ENCODE results near the gene PAPSS2. TPM values are rescaled to one million over a fixed set of nuclear protein-coding genes. Genes with fewer than 3 reads are reported as not detected.

The PAPSS2 gene
- total and polyA plus RNA-seq, 2 donors from 2014 or later: 23.5 to 84.2 TPM

- H3K27ac ChIP-seq (ENCODE audit: low read depth in 2 of 2, low read length in 2 of 2): no peak overlapping the region
- H3K4me3 ChIP-seq (ENCODE audit: low read length in 3 of 3): no peak overlapping the region
- no peaks in the 10 kb centered on the region for H3K4me1 ChIP-seq (ENCODE audit: control insufficient read depth in 2 of 3, insufficient read depth in 2 of 3, low read depth in 1 of 3, low read length in 3 of 3)
- intact Hi-C loops (cut with DNase I): no loop called here
- H3K9ac ChIP-seq (ENCODE audit: low read length in 3 of 3): no peak overlapping the region
- H3K36me3 ChIP-seq (ENCODE audit: control insufficient read depth in 2 of 3, insufficient read depth in 3 of 3, low read length in 3 of 3): no peaks in the 10 kb centered on the region
- TF ChIP-seq, protein P1, sequence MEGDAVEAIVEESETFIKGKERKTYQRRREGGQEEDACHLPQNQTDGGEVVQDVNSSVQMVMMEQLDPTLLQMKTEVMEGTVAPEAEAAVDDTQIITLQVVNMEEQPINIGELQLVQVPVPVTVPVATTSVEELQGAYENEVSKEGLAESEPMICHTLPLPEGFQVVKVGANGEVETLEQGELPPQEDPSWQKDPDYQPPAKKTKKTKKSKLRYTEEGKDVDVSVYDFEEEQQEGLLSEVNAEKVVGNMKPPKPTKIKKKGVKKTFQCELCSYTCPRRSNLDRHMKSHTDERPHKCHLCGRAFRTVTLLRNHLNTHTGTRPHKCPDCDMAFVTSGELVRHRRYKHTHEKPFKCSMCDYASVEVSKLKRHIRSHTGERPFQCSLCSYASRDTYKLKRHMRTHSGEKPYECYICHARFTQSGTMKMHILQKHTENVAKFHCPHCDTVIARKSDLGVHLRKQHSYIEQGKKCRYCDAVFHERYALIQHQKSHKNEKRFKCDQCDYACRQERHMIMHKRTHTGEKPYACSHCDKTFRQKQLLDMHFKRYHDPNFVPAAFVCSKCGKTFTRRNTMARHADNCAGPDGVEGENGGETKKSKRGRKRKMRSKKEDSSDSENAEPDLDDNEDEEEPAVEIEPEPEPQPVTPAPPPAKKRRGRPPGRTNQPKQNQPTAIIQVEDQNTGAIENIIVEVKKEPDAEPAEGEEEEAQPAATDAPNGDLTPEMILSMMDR (IDR thresholded peaks at IDR 0.05; ENCODE audit: borderline replicate concordance, extremely low read depth, insufficient read depth): no peak
- peaks cover 0 to 3% (median 0%) of the 10 kb centered on the region in 3 donors for H3K9me3 ChIP-seq (ENCODE audit: control insufficient read depth in 2 of 3, insufficient read depth in 1 of 3, low read length in 3 of 3)
- no peaks in the 10 kb centered on the region for H3K27me3 ChIP-seq (ENCODE audit: control insufficient read depth, insufficient read depth, low read length)
- DNase-seq (no peak), FAIRE-seq (no peak)
These were observed 27.2 kb upstream of the PAPSS2 start for GRCh38 chr10:87632454-87632853.

DNA sequence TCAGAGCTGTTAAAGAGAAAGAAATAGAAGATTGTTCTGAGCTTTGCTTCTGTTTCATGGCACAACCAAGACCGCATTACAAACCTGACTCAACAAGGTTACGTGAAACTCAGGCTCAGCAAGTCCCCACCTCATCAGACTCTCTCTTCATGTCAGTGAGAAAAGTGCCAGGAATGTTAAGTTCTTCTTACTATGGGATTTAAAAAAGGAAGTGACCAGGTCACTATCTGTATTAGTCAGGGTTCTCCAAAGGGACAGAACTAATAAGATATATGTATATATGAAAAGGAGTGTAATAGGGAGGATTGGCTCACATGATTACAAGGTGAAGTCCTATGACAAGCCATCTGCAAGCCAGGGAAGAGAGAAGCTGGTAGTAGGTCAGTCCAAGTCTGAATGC lies 25.4 kb upstream of the PAPSS2 start:
- DNase-seq (no peak), FAIRE-seq (no peak)
- no peak overlapping the region for H3K27ac ChIP-seq (ENCODE audit: low read depth in 2 of 2, low read length in 2 of 2)
- TF ChIP-seq, protein P1 (IDR thresholded peaks at IDR 0.05; ENCODE audit: borderline replicate concordance, extremely low read depth, insufficient read depth): no peak
- H3K4me1 ChIP-seq (ENCODE audit: control insufficient read depth in 2 of 3, insufficient read depth in 2 of 3, low read depth in 1 of 3, low read length in 3 of 3): no peaks in the 10 kb centered on the region
- no peak overlapping the region for H3K4me3 ChIP-seq (ENCODE audit: low read length in 3 of 3)
- intact Hi-C loops (cut with DNase I): no loop called here
- H3K27me3 ChIP-seq (ENCODE audit: control insufficient read depth, insufficient read depth, low read length): no peaks in the 10 kb centered on the region
- H3K36me3 ChIP-seq (ENCODE audit: control insufficient read depth in 2 of 3, insufficient read depth in 3 of 3, low read length in 3 of 3): no peaks in the 10 kb centered on the region
- H3K9ac ChIP-seq (ENCODE audit: low read length in 3 of 3): no peak overlapping the region
- H3K9me3 ChIP-seq (ENCODE audit: control insufficient read depth in 2 of 3, insufficient read depth in 1 of 3, low read length in 3 of 3): peaks cover 0 to 3% (median 0%) of the 10 kb centered on the region in 3 donors

DNA sequence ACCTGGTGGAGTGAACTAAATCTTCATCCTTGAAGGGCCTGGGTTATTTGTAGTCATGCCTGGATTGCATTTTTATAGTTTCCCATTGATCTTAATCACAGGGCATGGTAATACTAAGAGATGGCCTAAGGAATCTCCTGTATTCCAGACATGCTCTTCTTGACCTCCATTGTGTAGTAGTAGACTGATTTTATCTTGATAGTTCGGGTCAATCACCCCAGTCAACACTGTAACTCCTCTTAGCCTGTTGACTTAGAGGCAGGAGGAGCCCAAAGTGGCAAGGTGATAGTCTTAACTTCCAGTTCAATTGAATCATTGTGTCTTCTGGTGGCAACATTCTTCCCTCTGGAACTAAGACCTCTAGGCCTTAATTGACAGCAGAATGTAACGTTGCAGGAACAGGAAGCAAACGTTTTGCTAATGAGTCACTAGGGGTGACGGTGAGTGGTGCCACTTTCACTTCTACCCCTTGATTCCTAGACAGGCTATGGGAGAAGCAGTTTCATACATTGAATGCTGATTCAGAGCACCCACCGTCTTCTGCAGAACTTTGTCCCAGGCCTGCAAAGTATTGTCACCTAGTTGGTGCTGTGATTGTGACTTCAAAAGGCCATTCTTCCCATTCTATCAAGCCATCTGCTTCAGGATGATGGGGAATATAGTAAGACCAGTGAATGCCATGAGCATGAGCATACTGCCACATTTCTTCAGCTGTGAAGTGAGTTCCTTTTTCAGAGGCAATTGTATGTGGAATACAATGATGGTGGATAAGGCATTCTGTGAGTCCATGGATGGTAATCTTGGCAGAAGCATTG lies 24.0 kb upstream of the PAPSS2 start:
- TF ChIP-seq, protein P1 (IDR thresholded peaks at IDR 0.05; ENCODE audit: borderline replicate concordance, extremely low read depth, insufficient read depth): no peak
- no peak for FAIRE-seq
- H3K9me3 ChIP-seq (ENCODE audit: control insufficient read depth in 2 of 3, insufficient read depth in 1 of 3, low read length in 3 of 3): peaks cover 0 to 3% (median 0%) of the 10 kb centered on the region in 3 donors

More for the DNA sequence above, 24.0 kb upstream of the PAPSS2 start:
- intact Hi-C loops (cut with DNase I): no loop called here
- no peak overlapping the region for H3K27ac ChIP-seq (ENCODE audit: low read depth in 2 of 2, low read length in 2 of 2)
- no peaks in the 10 kb centered on the region for H3K36me3 ChIP-seq (ENCODE audit: control insufficient read depth in 2 of 3, insufficient read depth in 3 of 3, low read length in 3 of 3)
- H3K4me1 ChIP-seq (ENCODE audit: control insufficient read depth in 2 of 3, insufficient read depth in 2 of 3, low read depth in 1 of 3, low read length in 3 of 3): no peaks in the 10 kb centered on the region
- H3K9ac ChIP-seq (ENCODE audit: low read length in 3 of 3): no peak overlapping the region
- no peak for DNase-seq
- no peak overlapping the region for H3K4me3 ChIP-seq (ENCODE audit: low read length in 3 of 3)
- H3K27me3 ChIP-seq (ENCODE audit: control insufficient read depth, insufficient read depth, low read length): no peaks in the 10 kb centered on the region
